Measurements from ENCODE around the gene MYRIP. TPM values are rescaled to one million over a fixed set of nuclear protein-coding genes. Genes with fewer than 3 reads are reported as not detected.

MYRIP gene
- total RNA-seq, 4 donors from 2014 or later = 1.6 to 7.1 (median 3.6) TPM

DNA sequence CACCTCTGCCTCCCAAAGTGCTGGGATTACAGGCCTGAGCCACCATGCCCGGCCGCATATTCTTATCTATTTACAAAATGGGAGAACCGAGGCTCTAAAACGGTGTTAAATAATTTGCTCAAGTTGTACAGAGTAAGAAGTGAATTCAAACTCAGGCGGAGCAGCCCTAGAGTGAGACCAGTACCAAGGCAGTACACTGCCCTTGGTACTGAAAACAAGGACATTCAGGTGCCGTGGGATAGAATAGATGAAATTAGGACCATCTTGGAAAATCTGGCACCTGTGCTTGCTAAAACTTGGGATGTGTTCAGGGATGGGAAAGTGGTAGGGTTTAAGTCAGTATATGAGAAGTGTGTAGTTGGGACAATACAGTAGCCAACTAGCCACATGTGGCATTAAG is 100.7 kb downstream of the MYRIP start:
- intact Hi-C loops (cut with DNase I) = no loop called here
- 78 to 91% methylated on average over 6 of the region's 6 CpGs for WGBS, 2 donors
- TF ChIP-seq POLR2A (IDR thresholded peaks at IDR 0.05) (no peak), CTCF (IDR thresholded peaks at IDR 0.05) (no peak)

GRCh38 chr3:39910826-39911464 is 101.5 kb downstream of the MYRIP start:
- Histone ChIP-seq H3K4me1 (peaks cover 5 to 6% of the 10 kb centered on the region in 2 donors), H3K27ac (no peak overlapping the region), H3K9me3 (no peaks in the 10 kb centered on the region), H3K27me3 (no peaks in the 10 kb centered on the region), H3K4me3 (replicated peaks in 1 of 3) (no peak overlapping the region), H3K36me3 (no peaks in the 10 kb centered on the region)
- DNase-seq = no peak
- intact Hi-C loops (cut with DNase I) = no loop called here
- WGBS, 2 donors = 90 to 93% methylated on average over 3 of the region's 3 CpGs
- no peak for TF ChIP-seq CTCF (IDR thresholded peaks at IDR 0.05)
- TF ChIP-seq POLR2A (IDR thresholded peaks at IDR 0.05) = no peak

More for the DNA sequence above, 100.7 kb downstream of the MYRIP start:
- H3K9me3 ChIP-seq = no peaks in the 10 kb centered on the region
- no peak overlapping the region for H3K27ac ChIP-seq
- peaks cover 6 to 9% of the 10 kb centered on the region in 2 donors for H3K4me1 ChIP-seq
- H3K36me3 ChIP-seq = no peaks in the 10 kb centered on the region
- H3K27me3 ChIP-seq = no peaks in the 10 kb centered on the region
- H3K4me3 ChIP-seq (replicated peaks in 1 of 3) = no peak overlapping the region
- no peak for DNase-seq

DNA sequence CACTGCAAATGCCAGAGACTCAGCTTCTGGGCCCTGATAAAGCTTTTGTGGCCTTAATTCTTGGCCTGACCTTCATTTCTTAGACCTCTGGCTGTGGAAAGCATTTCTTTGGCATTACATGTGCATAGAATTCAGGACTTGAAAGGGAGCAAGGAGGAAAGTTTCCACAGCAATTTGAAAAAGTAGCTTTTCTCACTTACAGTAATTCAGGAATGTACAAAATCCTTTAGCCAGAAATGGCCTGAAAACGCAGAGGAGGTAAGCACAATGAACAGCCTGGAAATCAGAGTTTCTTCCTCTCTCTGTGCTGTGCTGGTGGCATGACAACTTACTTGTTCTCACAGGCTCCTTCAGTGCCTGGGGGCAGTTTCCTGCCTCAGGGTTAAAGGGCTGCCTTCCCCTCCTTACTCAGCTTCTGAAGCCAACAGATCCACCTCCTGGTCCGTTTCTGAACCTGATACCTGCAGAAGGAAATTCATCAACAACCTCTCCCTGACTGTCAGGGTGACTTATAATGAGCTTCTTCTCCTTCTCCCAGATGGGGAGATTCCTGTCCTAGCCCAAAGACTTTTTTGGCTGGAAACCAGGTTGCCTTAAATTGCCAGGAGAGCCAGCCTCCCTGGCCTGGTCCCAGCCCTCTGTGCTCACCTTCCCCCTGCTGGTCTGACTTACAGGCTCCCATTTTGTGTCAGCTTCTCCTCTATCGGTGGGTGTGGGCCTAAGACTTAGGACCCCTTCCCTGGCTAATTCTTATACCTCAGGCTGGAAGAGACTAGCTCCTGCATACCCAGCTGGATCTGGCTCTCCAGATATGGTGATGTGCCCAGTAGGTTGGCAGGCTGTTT is 102.3 kb downstream of the MYRIP start:
- Histone ChIP-seq H3K27me3 (no peaks in the 10 kb centered on the region), H3K9me3 (no peaks in the 10 kb centered on the region), H3K4me3 (replicated peaks in 1 of 3) (no peak overlapping the region), H3K4me1 (peaks cover 0 to 6% of the 10 kb centered on the region in 2 donors), H3K27ac (no peak overlapping the region), H3K36me3 (no peaks in the 10 kb centered on the region)
- intact Hi-C loops (cut with DNase I) = no loop called here
- no peak for DNase-seq
- WGBS, 2 donors = 74 to 81% methylated on average over 3 of the region's 3 CpGs
- TF ChIP-seq POLR2A (IDR thresholded peaks at IDR 0.05) = no peak
- TF ChIP-seq CTCF (IDR thresholded peaks at IDR 0.05) = no peak

DNA sequence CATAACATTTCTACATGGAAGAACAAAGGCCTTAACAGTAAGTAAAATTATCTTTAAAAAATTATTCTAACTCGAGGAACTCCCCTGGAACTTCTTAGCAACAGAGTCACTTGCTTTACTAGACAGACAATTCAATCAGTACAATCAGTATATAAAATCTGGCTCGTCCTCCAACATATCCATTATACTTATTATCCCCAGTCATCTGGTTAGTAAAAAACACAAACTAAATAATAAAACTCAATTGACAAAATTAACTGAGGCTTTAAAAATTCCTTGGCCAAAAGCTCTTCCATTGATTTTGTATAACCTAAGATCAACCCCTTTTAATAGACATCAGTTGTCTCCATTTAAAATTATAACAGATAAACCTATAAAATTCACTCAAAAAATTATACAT is 105.6 kb downstream of the MYRIP start:
- no peak for DNase-seq
- 87 to 90% methylated on average over 2 of the region's 2 CpGs for WGBS, 2 donors
- H3K9me3 ChIP-seq = no peaks in the 10 kb centered on the region

More for the DNA sequence above, 105.6 kb downstream of the MYRIP start:
- no peak overlapping the region for H3K4me3 ChIP-seq (replicated peaks in 1 of 3)
- H3K36me3 ChIP-seq = no peaks in the 10 kb centered on the region
- intact Hi-C loops (cut with DNase I) = no loop called here
- no peaks in the 10 kb centered on the region for H3K27me3 ChIP-seq
- H3K27ac ChIP-seq = no peak overlapping the region
- H3K4me1 ChIP-seq = peaks cover 3 to 6% of the 10 kb centered on the region in 2 donors
- TF ChIP-seq POLR2A (IDR thresholded peaks at IDR 0.05) = no peak
- no peak for TF ChIP-seq CTCF (IDR thresholded peaks at IDR 0.05)

Measured in thyroid gland (tissue), 4 donors.